WTC11 (cell line): ENCODE measurements around the gene RABAC1. TPM values are rescaled to one million over a fixed set of nuclear protein-coding genes. Genes with fewer than 3 reads are reported as not detected.

Experiments used
- ATAC-seq: fragments of 200-7000 bp; cut with Tn5 transposase; 2 replicates; pipeline ENCODE4 v1.10.0; 2021; ENCODE audit warnings: mild to moderate bottlenecking, moderate library complexity
- CTCF ChIA-PET: fragments of 300-600 bp; sonication (Branson Sonifier 250); formaldehyde crosslinking; loops from one replicate; lab custom pipeline; 2021; ENCODE audit warnings: antibody characterized with exemption; lab: Charles Lee
- POLR2A ChIA-PET: fragments of 350-600 bp; sonication (Branson Sonifier 250); formaldehyde crosslinking; loops from one replicate; lab custom pipeline; 2021; ENCODE audit warnings: antibody characterized with exemption; lab: Charles Lee
- DNase-seq: peaks from one replicate; pipeline ENCODE4 v3.0.0; 2021; ENCODE audit warnings: low spot score
- H3K27ac Mint-ChIP-seq: 2 replicates; pipeline ENCODE4 v1.8.0; 2021; ENCODE audit warnings: mixed read lengths
- H3K27me3 Mint-ChIP-seq: 2 replicates; pipeline ENCODE4 v1.8.0; 2021; ENCODE audit warnings: low read depth, mild to moderate bottlenecking, moderate library complexity, mixed read lengths
- H3K36me3 Mint-ChIP-seq: 2 replicates; pipeline ENCODE4 v1.8.0; 2021; ENCODE audit warnings: mixed read lengths
- H3K4me1 Mint-ChIP-seq: 2 replicates; pipeline ENCODE4 v1.8.0; 2022; ENCODE audit warnings: mixed read lengths
- H3K4me3 Mint-ChIP-seq: 2 replicates; pipeline ENCODE4 v1.8.0; 2021; ENCODE audit warnings: mild to moderate bottlenecking, moderate library complexity, mixed read lengths
- H3K9me3 Mint-ChIP-seq: 2 replicates; pipeline ENCODE4 v1.8.0; 2021; ENCODE audit warnings: mixed read lengths
- CREB1 ChIP-seq: sonication (generic); formaldehyde crosslinking; IDR thresholded peaks from 2 replicates; pipeline ENCODE4 v1.8.0; 2023; ENCODE audit warnings: mild to moderate bottlenecking, missing genetic modification reagents
- ELF4 ChIP-seq: sonication (generic); formaldehyde crosslinking; IDR thresholded peaks from 2 replicates; pipeline ENCODE4 v1.8.1; 2022; ENCODE audit warnings: low read depth, mild to moderate bottlenecking, moderate library complexity, missing genetic modification reagents
- ZNF138 ChIP-seq: sonication (generic); formaldehyde crosslinking; conservative IDR thresholded peaks from 2 replicates; pipeline ENCODE4 v1.8.1; 2022; ENCODE audit warnings: mild to moderate bottlenecking, moderate library complexity, missing genetic modification reagents
- ZNF263 ChIP-seq: sonication (generic); formaldehyde crosslinking; IDR thresholded peaks from 2 replicates; pipeline ENCODE4 v1.8.1; 2022; ENCODE audit warnings: low read depth, mild to moderate bottlenecking, moderate library complexity, missing genetic modification reagents
- total RNA-seq: library from RNA; stranded (reverse); gene quantifications from 3 replicates; pipeline ENCODE4 v1.2.3, GENCODE V29; 2021
- TF ChIP-seq, protein P1 (sequence below): sonication (generic); formaldehyde crosslinking; IDR thresholded peaks from 2 replicates; pipeline ENCODE4 v1.8.0; 2022; ENCODE audit warnings: mild to moderate bottlenecking, missing genetic modification reagents
- TF ChIP-seq, protein P2 (sequence below): sonication (generic); formaldehyde crosslinking; IDR thresholded peaks from 2 replicates; pipeline ENCODE4 v1.8.0; 2023; ENCODE audit warnings: mild to moderate bottlenecking, missing genetic modification reagents
- TF ChIP-seq, protein P3 (sequence below): sonication (generic); formaldehyde crosslinking; IDR thresholded peaks from 2 replicates; pipeline ENCODE4 v1.8.0; 2023; ENCODE audit warnings: missing genetic modification reagents, mild to moderate bottlenecking, borderline replicate concordance
- TF ChIP-seq, protein P4 (sequence below): sonication (generic); formaldehyde crosslinking; IDR thresholded peaks from 2 replicates; pipeline ENCODE4 v1.8.1; 2022; ENCODE audit warnings: missing genetic modification reagents, borderline replicate concordance
- TF ChIP-seq, protein P5 (sequence below): sonication (generic); formaldehyde crosslinking; IDR thresholded peaks from 2 replicates; pipeline ENCODE4 v1.8.1; 2023; ENCODE audit warnings: mild to moderate bottlenecking, missing genetic modification reagents, moderate library complexity

RABAC1 gene
- total RNA-seq, 1 experiment from 2014 or later, result 159 TPM

DNA sequence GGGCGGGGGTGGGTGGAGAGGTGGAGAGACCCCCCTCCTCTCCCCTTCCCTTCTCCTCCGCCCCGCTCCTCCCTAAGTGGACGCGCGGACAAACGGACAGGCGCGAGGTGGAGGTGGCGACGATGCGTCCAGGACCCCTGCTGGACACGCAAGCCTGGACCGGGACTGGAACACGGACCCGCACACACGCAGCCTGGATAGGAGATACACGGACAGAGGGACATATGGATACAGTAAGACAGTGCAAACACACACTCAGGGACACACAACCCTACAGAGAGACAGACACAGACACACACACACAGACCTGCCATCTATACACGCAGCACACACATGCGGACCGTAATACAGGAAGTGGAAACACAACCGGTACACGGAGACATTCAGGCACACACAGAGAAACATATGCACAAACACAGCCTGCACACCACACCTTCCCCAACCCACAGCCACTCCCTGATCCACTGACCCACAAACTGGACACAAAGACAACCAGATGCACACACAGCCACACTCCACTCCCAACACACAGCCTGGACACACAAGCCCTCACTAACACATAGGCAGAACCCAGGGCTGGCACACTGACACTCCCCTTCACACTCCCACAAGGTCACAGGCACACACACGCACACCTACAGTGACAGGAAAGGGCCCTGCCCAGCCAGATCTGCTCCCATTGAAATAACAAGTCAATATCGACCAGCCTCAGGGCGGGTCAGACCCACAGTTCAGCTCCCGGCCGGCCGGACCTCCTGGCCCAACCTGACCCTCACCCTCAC lies 30.2 kb downstream of the RABAC1 start:
- H3K27me3 Mint-ChIP-seq, result peaks cover 54% of the 10 kb centered on the region
- POLR2A ChIA-PET, result interaction anchor here (1.3 kb wide), 1 partner anchor 56 kb away, joined by 6 read pairs; no protein-coding TSS in a partner anchor
- CTCF ChIA-PET, result interaction anchor here (0.5 to 4.7 kb wide), 18 partner anchors 8 to 108 kb away, joined by 3 to 34 read pairs (median 4); partner anchors contain the start of gene RABAC1

DNA sequence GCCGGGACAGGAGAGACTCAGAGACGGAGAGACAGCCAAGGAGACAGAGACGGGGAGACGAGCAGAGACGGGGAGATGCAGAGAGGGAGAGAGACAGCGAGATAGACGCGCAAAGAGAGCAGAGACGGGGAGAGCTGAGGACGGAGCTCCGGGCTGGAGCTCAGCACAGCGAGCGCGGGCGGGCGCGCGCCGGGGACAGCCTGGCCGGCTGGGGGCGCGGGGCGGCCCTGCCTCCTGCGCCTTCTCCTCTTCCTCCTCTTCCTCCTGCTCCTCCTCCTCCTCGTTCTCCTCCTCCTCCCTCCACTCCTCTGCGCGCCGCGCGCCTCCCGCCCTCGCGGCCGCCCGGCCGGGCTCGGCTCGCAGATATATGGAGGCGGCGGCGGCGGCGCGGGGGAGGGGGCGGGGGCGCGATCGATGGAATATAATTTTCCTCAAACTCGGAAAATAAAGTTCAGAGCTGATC lies 30.9 kb downstream of the RABAC1 start, which contains the start of gene ERFL:
Gene ERFL (minus strand): TSS at position 229 of the 463 bp plus-strand sequence. CDS start 15,530 bp downstream, outside the sequence.
- no peaks in the 10 kb centered on the region for H3K9me3 Mint-ChIP-seq
- H3K4me3 Mint-ChIP-seq, result peak within 1 kb of the TSS; percentile 72
- peaks cover 47% of the 10 kb centered on the region for H3K27me3 Mint-ChIP-seq
- no peaks in the 10 kb centered on the region for H3K36me3 Mint-ChIP-seq
- DNase-seq (no peak), ATAC-seq (peak; percentile 13)
- ChIA-PET CTCF (interaction anchor here (0.7 to 1.9 kb wide), 7 partner anchors 9 to 106 kb away, joined by 3 to 12 read pairs (median 5); no protein-coding TSS in a partner anchor), POLR2A (no interaction called here)
- H3K4me1 Mint-ChIP-seq, result peaks cover 31% of the 10 kb centered on the region
- TF ChIP-seq, protein P1, sequence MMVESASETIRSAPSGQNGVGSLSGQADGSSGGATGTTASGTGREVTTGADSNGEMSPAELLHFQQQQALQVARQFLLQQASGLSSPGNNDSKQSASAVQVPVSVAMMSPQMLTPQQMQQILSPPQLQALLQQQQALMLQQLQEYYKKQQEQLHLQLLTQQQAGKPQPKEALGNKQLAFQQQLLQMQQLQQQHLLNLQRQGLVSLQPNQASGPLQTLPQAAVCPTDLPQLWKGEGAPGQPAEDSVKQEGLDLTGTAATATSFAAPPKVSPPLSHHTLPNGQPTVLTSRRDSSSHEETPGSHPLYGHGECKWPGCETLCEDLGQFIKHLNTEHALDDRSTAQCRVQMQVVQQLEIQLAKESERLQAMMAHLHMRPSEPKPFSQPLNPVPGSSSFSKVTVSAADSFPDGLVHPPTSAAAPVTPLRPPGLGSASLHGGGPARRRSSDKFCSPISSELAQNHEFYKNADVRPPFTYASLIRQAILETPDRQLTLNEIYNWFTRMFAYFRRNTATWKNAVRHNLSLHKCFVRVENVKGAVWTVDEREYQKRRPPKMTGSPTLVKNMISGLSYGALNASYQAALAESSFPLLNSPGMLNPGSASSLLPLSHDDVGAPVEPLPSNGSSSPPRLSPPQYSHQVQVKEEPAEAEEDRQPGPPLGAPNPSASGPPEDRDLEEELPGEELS (CRISPR knock-in tag), result no peak
- TF ChIP-seq ZNF263 (CRISPR knock-in tag), result peak; percentile 95
- H3K27ac Mint-ChIP-seq, result no peak within 1 kb of the TSS

More for the DNA sequence above, 30.2 kb downstream of the RABAC1 start:
- peak overlapping the region; percentile 72 for H3K4me3 Mint-ChIP-seq
- TF ChIP-seq, protein P2, sequence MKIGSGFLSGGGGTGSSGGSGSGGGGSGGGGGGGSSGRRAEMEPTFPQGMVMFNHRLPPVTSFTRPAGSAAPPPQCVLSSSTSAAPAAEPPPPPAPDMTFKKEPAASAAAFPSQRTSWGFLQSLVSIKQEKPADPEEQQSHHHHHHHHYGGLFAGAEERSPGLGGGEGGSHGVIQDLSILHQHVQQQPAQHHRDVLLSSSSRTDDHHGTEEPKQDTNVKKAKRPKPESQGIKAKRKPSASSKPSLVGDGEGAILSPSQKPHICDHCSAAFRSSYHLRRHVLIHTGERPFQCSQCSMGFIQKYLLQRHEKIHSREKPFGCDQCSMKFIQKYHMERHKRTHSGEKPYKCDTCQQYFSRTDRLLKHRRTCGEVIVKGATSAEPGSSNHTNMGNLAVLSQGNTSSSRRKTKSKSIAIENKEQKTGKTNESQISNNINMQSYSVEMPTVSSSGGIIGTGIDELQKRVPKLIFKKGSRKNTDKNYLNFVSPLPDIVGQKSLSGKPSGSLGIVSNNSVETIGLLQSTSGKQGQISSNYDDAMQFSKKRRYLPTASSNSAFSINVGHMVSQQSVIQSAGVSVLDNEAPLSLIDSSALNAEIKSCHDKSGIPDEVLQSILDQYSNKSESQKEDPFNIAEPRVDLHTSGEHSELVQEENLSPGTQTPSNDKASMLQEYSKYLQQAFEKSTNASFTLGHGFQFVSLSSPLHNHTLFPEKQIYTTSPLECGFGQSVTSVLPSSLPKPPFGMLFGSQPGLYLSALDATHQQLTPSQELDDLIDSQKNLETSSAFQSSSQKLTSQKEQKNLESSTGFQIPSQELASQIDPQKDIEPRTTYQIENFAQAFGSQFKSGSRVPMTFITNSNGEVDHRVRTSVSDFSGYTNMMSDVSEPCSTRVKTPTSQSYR, result no peak
- no peak for TF ChIP-seq ELF4 (CRISPR knock-in tag)
- TF ChIP-seq CREB1 (CRISPR knock-in tag), result no peak
- TF ChIP-seq, protein P3, sequence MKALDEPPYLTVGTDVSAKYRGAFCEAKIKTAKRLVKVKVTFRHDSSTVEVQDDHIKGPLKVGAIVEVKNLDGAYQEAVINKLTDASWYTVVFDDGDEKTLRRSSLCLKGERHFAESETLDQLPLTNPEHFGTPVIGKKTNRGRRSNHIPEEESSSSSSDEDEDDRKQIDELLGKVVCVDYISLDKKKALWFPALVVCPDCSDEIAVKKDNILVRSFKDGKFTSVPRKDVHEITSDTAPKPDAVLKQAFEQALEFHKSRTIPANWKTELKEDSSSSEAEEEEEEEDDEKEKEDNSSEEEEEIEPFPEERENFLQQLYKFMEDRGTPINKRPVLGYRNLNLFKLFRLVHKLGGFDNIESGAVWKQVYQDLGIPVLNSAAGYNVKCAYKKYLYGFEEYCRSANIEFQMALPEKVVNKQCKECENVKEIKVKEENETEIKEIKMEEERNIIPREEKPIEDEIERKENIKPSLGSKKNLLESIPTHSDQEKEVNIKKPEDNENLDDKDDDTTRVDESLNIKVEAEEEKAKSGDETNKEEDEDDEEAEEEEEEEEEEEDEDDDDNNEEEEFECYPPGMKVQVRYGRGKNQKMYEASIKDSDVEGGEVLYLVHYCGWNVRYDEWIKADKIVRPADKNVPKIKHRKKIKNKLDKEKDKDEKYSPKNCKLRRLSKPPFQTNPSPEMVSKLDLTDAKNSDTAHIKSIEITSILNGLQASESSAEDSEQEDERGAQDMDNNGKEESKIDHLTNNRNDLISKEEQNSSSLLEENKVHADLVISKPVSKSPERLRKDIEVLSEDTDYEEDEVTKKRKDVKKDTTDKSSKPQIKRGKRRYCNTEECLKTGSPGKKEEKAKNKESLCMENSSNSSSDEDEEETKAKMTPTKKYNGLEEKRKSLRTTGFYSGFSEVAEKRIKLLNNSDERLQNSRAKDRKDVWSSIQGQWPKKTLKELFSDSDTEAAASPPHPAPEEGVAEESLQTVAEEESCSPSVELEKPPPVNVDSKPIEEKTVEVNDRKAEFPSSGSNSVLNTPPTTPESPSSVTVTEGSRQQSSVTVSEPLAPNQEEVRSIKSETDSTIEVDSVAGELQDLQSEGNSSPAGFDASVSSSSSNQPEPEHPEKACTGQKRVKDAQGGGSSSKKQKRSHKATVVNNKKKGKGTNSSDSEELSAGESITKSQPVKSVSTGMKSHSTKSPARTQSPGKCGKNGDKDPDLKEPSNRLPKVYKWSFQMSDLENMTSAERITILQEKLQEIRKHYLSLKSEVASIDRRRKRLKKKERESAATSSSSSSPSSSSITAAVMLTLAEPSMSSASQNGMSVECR, result no peak
- TF ChIP-seq ZNF138, result no peak
- TF ChIP-seq, protein P4, sequence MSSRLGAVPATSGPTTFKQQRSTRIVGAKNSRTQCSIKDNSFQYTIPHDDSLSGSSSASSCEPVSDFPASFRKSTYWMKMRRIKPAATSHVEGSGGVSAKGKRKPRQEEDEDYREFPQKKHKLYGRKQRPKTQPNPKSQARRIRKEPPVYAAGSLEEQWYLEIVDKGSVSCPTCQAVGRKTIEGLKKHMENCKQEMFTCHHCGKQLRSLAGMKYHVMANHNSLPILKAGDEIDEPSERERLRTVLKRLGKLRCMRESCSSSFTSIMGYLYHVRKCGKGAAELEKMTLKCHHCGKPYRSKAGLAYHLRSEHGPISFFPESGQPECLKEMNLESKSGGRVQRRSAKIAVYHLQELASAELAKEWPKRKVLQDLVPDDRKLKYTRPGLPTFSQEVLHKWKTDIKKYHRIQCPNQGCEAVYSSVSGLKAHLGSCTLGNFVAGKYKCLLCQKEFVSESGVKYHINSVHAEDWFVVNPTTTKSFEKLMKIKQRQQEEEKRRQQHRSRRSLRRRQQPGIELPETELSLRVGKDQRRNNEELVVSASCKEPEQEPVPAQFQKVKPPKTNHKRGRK (CRISPR knock-in tag), result no peak
- TF ChIP-seq, protein P5, sequence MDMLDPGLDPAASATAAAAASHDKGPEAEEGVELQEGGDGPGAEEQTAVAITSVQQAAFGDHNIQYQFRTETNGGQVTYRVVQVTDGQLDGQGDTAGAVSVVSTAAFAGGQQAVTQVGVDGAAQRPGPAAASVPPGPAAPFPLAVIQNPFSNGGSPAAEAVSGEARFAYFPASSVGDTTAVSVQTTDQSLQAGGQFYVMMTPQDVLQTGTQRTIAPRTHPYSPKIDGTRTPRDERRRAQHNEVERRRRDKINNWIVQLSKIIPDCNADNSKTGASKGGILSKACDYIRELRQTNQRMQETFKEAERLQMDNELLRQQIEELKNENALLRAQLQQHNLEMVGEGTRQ, result no peak
- TF ChIP-seq, all 79 proteins: peak for 0
- peaks cover 31% of the 10 kb centered on the region for H3K4me1 Mint-ChIP-seq
- ATAC-seq (peak; percentile 5; the same call in 1 of the 2 replicates), DNase-seq (no peak)
- H3K9me3 Mint-ChIP-seq, result no peaks in the 10 kb centered on the region
- H3K36me3 Mint-ChIP-seq, result no peaks in the 10 kb centered on the region
- H3K27ac Mint-ChIP-seq, result no peak overlapping the region
